ENCODE data around the gene AFAP1L1.

Gene AFAP1L1

DNA sequence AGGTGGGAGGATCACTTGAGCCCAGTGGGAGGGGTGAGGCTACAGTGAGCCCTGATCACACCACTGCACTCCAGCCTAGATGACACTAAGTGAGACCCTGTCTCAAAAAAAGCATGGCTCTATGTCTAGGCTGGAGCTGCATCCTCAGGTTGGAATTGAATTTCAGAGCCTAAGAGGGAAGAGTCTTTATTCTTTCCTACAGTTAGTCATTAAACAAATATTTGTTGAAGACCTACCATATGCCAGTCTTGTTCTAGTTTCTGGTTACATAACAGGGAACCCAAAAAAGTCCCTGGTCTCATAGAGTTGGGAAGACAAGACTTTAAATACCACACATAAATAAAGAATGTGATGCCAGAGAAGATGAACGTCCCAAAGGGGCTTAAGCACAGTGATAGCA lies 66.7 kb downstream of the AFAP1L1 start:
- no peak for TF ChIP-seq CTCF (IDR thresholded peaks at IDR 0.05; ENCODE audit: low read depth, low read length)
- no peak overlapping the region for H3K4me3 ChIP-seq (ENCODE audit: low read depth, low read length)

DNA sequence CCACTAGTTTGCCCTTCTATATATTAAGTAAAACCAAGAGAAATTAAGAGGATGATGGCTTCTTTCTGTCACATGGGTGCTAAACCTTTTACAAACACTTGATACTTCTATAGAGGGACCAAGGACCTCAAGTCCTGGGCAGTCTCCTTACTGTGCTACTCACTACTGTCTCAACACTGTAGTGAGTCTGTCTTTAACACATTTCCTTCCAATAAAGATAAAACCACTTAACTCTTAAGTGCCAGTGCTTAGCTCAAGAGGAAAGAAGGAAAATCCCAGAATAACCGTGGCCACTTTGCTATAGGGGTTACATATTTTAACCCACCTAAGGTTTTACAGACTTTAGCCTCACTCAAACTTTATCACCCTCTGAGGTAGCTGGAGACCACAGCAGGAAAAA lies 69.3 kb downstream of the AFAP1L1 start:
- H3K4me3 ChIP-seq (ENCODE audit: low read depth, low read length), result no peak overlapping the region
- TF ChIP-seq CTCF (IDR thresholded peaks at IDR 0.05; ENCODE audit: low read depth, low read length), result no peak

GRCh38 chr5:149341876-149342275 lies 70.2 kb downstream of the AFAP1L1 start:
- TF ChIP-seq CTCF (IDR thresholded peaks at IDR 0.05; ENCODE audit: low read depth, low read length), result no peak
- H3K4me3 ChIP-seq (ENCODE audit: low read depth, low read length), result no peak overlapping the region

DNA sequence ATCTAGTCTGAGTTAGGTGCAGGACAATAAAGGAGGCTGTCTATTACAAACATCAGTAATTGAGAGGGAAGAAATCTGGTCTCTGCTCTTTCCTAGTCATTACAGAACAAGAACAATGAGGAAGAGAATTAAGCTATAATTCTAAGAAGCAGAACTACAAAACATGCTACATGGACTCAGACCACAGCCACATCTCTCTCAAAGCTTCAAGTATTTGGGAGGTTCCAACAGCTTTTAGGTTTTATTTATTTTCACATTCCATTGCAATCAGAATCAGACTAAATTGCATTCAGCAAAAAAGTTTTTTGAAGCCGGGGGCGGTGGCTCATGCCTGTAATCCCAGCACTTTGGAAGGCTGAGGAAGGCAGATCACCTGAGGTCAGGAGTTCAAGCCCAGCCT lies 72.5 kb downstream of the AFAP1L1 start:
- TF ChIP-seq CTCF (IDR thresholded peaks at IDR 0.05; ENCODE audit: low read depth, low read length), result no peak
- peak overlapping the region; percentile 75; the same call in 1 of the 2 replicates for H3K4me3 ChIP-seq (ENCODE audit: low read depth, low read length)

DNA sequence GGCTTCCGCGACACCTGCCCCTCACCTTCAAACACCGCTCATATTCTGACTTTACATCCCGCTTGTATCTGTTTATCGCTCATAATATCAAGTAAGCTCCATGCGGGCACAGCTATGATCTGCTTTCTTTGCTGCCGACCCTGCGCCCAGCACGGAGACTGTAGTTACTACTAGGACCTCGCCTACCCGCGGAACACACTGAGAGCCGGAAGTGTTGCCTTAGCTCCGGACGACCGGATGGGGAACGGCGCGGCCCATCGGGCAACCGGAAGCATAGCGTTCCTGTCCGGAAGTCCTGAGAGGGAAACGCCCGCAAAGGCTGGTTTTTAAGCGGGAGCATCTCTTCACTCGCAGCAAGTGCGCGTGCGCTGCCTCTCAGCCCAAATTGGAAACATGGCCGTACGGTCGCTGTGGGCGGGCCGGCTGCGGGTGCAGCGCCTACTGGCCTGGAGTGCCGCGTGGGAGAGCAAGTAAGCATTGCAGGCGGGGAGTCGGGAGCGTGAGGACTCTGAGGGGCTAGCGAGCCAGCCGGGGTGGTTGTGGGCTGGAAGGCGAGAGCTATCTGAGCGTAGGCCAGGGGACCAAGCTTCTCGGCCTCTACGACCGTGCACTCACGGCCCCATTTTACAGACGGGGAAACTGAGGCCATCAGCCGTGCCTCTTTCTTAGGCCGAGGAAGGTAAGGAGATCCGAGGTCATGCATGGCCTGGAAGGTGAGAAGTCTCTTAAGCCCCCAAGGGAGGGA lies 73.7 kb downstream of the AFAP1L1 start, which contains the start of gene GRPEL2:
Gene GRPEL2 (plus strand): TSS at position 353 of the 745 bp plus-strand sequence. CDS start 41 bp downstream, at position 394.
- H3K4me3 ChIP-seq (ENCODE audit: low read depth, low read length), result peak within 1 kb of the TSS; percentile 75
- no peak for TF ChIP-seq CTCF (IDR thresholded peaks at IDR 0.05; ENCODE audit: low read depth, low read length)

GRCh38 chr5:149345892-149346222 lies 74.2 kb downstream of the AFAP1L1 start:
- H3K4me3 ChIP-seq (ENCODE audit: low read depth, low read length), result peak overlapping the region; percentile 75
- no peak for TF ChIP-seq CTCF (IDR thresholded peaks at IDR 0.05; ENCODE audit: low read depth, low read length)

- no peak overlapping the region for H3K4me3 ChIP-seq (ENCODE audit: low read depth, low read length)
- TF ChIP-seq CTCF (IDR thresholded peaks at IDR 0.05; ENCODE audit: low read depth, low read length), result no peak
Observed at GRCh38 chr5:149348518-149348917, 76.9 kb downstream of the AFAP1L1 start.
